IPS-18a (cell line): ENCODE results near the gene CERS5.

ENCODE experiments used
- H3K27ac ChIP-seq: one replicate; pipeline ENCODE4 v1.5.1; 2013; ENCODE audit warnings: low read length
- H3K27me3 ChIP-seq: one replicate; pipeline ENCODE4 v1.6.1; 2013; ENCODE audit warnings: mild to moderate bottlenecking, low read length; ENCODE audit not compliant: control insufficient read depth, insufficient read depth
- H3K36me3 ChIP-seq: one replicate; pipeline ENCODE4 v1.6.1; 2013; ENCODE audit warnings: low read depth, low read length; ENCODE audit not compliant: control insufficient read depth
- H3K4me1 ChIP-seq: one replicate; pipeline ENCODE4 v1.6.1; 2013; ENCODE audit warnings: low read depth, low read length; ENCODE audit not compliant: control insufficient read depth
- H3K4me3 ChIP-seq: one replicate; pipeline ENCODE4 v1.5.1; 2013; ENCODE audit warnings: low read length
- H3K9ac ChIP-seq: one replicate; pipeline ENCODE4 v1.6.1; 2013; ENCODE audit warnings: mild to moderate bottlenecking, low read length, moderate library complexity
- H3K9me3 ChIP-seq: one replicate; pipeline ENCODE4 v1.6.1; 2013; ENCODE audit warnings: low read depth, low read length; ENCODE audit not compliant: control insufficient read depth

Gene CERS5

GRCh38 chr12:50185970-50186663, 18.9 kb upstream of the CERS5 start:
- no peaks in the 10 kb centered on the region for H3K4me1 ChIP-seq
- no peaks in the 10 kb centered on the region for H3K27me3 ChIP-seq
- H3K9me3 ChIP-seq, result no peaks in the 10 kb centered on the region
- no peak overlapping the region for H3K4me3 ChIP-seq
- no peak overlapping the region for H3K9ac ChIP-seq
- H3K36me3 ChIP-seq, result peaks cover 7% of the 10 kb centered on the region
- H3K27ac ChIP-seq, result no peak overlapping the region

DNA sequence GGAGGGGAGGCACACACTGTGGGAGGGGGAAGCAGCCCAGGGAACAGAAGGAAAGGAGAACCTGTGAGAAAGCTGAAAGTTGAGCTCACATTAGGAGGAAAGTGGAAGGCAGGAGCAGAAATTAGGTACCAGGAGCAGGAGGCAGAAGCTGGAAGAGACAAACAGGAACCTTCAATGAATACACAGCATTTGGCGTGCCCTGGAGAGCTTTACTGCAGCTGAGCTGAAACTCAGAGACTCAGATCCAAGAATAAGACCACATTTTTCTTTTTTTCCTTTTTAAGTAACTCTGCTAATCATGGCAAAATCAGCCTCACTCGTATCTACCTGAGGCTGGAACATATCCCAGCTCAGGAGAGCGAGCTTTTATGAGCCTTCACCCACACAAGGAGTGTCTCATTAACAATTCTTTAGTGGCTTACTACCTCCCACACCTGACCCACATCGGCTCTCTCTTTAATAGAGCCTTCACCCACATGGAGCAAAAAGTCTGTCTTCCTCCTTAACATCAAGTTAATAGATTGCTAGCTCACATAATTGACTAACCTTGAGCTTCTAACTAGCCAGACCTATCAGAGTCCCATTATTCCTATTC, 18.2 kb upstream of the CERS5 start:
- H3K27ac ChIP-seq, result no peak overlapping the region
- no peaks in the 10 kb centered on the region for H3K4me1 ChIP-seq
- H3K36me3 ChIP-seq, result peaks cover 7% of the 10 kb centered on the region
- no peak overlapping the region for H3K9ac ChIP-seq
- H3K9me3 ChIP-seq, result no peaks in the 10 kb centered on the region
- no peak overlapping the region for H3K4me3 ChIP-seq
- H3K27me3 ChIP-seq, result no peaks in the 10 kb centered on the region

DNA sequence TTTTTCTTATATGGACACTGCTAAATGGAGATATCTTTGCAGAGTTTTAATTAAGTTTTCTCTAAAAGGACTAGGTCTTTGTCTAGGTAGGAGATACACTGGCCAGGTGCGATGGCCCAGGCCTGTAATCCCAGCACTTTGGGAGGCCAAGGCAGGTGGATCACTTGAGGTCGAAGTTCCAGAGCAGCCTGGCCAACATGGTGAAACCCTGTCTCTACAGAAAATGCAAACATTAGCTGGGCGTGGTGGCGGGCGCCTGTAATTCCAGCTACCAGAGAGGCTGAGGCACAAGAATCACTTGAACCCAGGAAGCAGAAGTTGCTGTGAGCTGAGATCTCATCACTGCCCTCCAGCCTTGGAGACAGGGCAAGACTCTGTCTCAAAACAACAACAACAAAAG, 17.1 kb upstream of the CERS5 start:
- no peaks in the 10 kb centered on the region for H3K9me3 ChIP-seq
- no peak overlapping the region for H3K4me3 ChIP-seq
- H3K4me1 ChIP-seq, result no peaks in the 10 kb centered on the region
- H3K9ac ChIP-seq, result no peak overlapping the region
- H3K27me3 ChIP-seq, result no peaks in the 10 kb centered on the region
- no peak overlapping the region for H3K27ac ChIP-seq
- peaks cover 7% of the 10 kb centered on the region for H3K36me3 ChIP-seq

GRCh38 chr12:50182461-50182860, 15.3 kb upstream of the CERS5 start:
- H3K4me1 ChIP-seq, result no peaks in the 10 kb centered on the region
- no peak overlapping the region for H3K9ac ChIP-seq
- H3K27ac ChIP-seq, result no peak overlapping the region
- peaks cover 14% of the 10 kb centered on the region for H3K36me3 ChIP-seq
- no peak overlapping the region for H3K4me3 ChIP-seq
- no peaks in the 10 kb centered on the region for H3K9me3 ChIP-seq
- H3K27me3 ChIP-seq, result no peaks in the 10 kb centered on the region

DNA sequence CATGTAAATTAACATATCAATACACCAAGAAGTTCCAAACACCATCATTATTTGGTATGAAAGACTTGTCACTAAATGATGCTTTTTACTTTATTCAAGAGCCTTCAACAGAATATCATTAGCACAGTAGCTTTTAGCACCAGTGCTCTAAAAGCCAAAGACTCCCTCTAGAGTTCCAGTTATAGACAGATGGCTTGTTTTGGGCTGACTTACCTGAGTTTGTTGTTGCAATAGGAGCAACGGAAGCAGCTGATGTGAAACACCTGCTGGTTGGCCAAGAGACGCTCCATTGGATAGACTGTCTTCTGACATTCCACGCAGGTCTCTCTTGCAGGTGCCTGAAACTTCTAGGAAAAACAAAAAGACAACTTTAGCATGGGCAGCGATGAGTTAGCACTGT, 14.5 kb upstream of the CERS5 start:
- no peak overlapping the region for H3K9ac ChIP-seq
- H3K4me3 ChIP-seq, result no peak overlapping the region
- H3K27me3 ChIP-seq, result no peaks in the 10 kb centered on the region
- H3K36me3 ChIP-seq, result peaks cover 21% of the 10 kb centered on the region
- no peak overlapping the region for H3K27ac ChIP-seq
- no peaks in the 10 kb centered on the region for H3K4me1 ChIP-seq
- H3K9me3 ChIP-seq, result no peaks in the 10 kb centered on the region

GRCh38 chr12:50175716-50176026, 8.5 kb upstream of the CERS5 start:
- Histone ChIP-seq H3K27me3 (no peaks in the 10 kb centered on the region), H3K4me1 (no peaks in the 10 kb centered on the region), H3K9me3 (no peaks in the 10 kb centered on the region), H3K4me3 (no peak overlapping the region), H3K9ac (no peak overlapping the region), H3K27ac (no peak overlapping the region), H3K36me3 (peaks cover 21% of the 10 kb centered on the region)

DNA sequence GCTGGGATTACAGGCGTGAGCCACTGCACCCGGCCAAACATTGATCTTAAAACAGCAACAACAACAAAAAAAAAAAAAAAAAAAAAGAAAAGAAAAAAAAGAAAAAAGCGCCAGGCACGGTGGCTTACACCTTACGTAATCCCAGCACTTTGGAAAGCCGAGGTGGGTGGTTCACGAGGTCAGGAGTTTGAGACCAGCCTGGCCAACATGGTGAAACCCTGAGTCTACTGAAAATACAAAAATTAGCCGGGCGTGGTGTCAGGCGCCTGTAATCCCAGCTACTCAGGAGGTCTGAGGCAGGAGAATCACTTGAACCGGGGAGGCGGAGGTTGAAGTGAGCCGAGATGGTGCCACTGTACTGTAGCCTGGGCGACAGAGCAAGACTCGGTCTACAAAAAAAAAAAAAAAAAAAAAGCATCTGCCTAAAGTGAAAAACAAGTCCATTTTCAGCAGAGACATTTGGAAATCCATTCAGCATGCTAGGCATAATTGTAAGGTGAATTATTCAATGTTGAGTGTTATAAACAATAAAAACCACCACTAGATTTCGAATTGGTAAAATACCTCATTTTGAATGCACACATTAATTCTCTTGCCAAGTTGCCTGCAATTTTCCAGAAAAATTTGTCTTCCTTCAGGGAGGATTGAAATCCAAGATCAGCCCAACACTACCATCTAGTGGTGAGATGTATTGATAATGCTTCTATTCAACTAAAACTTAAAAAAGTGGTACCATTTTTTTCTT, 8.0 kb upstream of the CERS5 start:
- Histone ChIP-seq H3K27me3 (no peaks in the 10 kb centered on the region), H3K4me1 (no peaks in the 10 kb centered on the region), H3K27ac (no peak overlapping the region), H3K4me3 (no peak overlapping the region), H3K9ac (no peak overlapping the region), H3K9me3 (no peaks in the 10 kb centered on the region), H3K36me3 (peaks cover 21% of the 10 kb centered on the region)

DNA sequence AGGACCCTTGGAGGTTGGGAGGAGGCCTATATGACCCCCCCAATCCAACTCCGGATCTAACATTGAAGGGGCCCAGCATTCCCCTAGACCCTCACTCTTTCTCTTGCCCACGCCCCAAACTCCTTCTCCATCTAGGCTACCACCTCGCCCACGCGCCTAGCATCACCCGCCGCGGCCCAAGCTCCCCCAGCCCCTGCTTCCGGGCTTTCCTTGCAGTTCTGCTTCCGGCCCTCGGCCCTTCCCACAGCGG, 445 bp downstream of the CERS5 start:
- H3K4me1 ChIP-seq, result peaks cover 4% of the 10 kb centered on the region
- no peaks in the 10 kb centered on the region for H3K36me3 ChIP-seq
- H3K27ac ChIP-seq, result peak overlapping the region; percentile 61
- no peaks in the 10 kb centered on the region for H3K27me3 ChIP-seq
- peak overlapping the region; percentile 72 for H3K4me3 ChIP-seq
- H3K9ac ChIP-seq, result peak overlapping the region; percentile 71
- no peaks in the 10 kb centered on the region for H3K9me3 ChIP-seq

- Histone ChIP-seq H3K4me1 (peaks cover 4% of the 10 kb centered on the region), H3K27ac (no peak overlapping the region), H3K27me3 (no peaks in the 10 kb centered on the region), H3K9me3 (no peaks in the 10 kb centered on the region), H3K36me3 (no peaks in the 10 kb centered on the region), H3K9ac (no peak overlapping the region), H3K4me3 (no peak overlapping the region)
Observed at GRCh38 chr12:50164963-50165362, 2.2 kb downstream of the CERS5 start.

DNA sequence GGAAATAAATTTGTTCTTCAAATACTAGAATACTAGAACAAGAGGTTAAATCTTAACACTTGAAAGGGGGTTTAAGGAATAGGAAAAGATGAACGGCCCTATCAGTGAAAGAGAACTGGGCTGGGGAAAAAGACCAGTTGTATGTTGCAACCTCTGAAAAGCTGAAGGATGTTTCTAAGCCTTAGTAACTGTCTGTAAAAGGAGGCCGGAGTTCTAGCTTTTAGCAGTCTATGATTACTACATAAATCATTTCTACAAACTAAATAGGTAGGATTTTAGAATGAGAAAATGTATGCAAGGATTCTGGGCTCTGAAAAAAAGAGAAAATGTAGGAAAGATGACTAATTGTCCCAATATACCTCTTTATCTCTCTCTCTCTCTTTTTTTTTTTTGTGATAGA, 4.9 kb downstream of the CERS5 start:
- Histone ChIP-seq H3K9me3 (no peaks in the 10 kb centered on the region), H3K27me3 (no peaks in the 10 kb centered on the region)

DNA sequence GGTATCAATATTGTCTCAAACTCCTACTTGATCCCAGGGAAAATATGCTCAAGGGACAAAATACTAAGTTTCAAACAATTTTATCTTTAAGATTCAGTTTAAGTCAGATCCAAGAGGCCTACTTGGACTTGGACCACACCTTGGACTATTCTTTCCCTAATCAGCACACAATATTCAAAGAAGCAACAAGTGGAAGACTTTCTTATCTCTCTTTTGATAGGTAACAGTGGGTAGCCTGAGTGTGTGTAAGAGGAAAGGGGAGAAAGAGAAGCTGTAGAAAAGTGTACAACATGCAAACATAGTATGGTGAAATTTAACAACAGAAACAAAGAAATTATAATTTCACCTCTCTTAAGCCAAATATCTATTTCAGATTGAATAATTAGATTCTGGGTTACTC, 6.5 kb downstream of the CERS5 start:
- Histone ChIP-seq H3K9ac (no peak overlapping the region), H3K27ac (no peak overlapping the region), H3K4me3 (no peak overlapping the region), H3K9me3 (no peaks in the 10 kb centered on the region), H3K27me3 (no peaks in the 10 kb centered on the region), H3K4me1 (peaks cover 3% of the 10 kb centered on the region), H3K36me3 (no peaks in the 10 kb centered on the region)

More for the DNA sequence above, 4.9 kb downstream of the CERS5 start:
- H3K27ac ChIP-seq, result no peak overlapping the region
- H3K4me1 ChIP-seq, result peaks cover 4% of the 10 kb centered on the region
- H3K36me3 ChIP-seq, result no peaks in the 10 kb centered on the region
- no peak overlapping the region for H3K4me3 ChIP-seq
- H3K9ac ChIP-seq, result no peak overlapping the region

GRCh38 chr12:50157259-50157658, 9.9 kb downstream of the CERS5 start:
- no peaks in the 10 kb centered on the region for H3K27me3 ChIP-seq
- no peak overlapping the region for H3K9ac ChIP-seq
- no peaks in the 10 kb centered on the region for H3K9me3 ChIP-seq
- no peak overlapping the region for H3K4me3 ChIP-seq
- no peaks in the 10 kb centered on the region for H3K4me1 ChIP-seq
- H3K27ac ChIP-seq, result no peak overlapping the region
- no peaks in the 10 kb centered on the region for H3K36me3 ChIP-seq
